Astrocyte (in vitro differentiated cells and primary cell): Measurements from ENCODE around the gene ZNF77.

ENCODE experiments used
- EZH2 ChIP-seq: IDR thresholded peaks from 2 replicates; pipeline ENCODE4 v1.6.1; 2012; ENCODE audit warnings: mild to moderate bottlenecking, low read length, inconsistent platforms; ENCODE audit not compliant: insufficient read depth
- TF ChIP-seq, protein P1 (sequence below): IDR thresholded peaks from 2 replicates; pipeline ENCODE4 v1.5.1; 2011; ENCODE audit warnings: low read depth, mild to moderate bottlenecking, inconsistent platforms, low read length, moderate library complexity; ENCODE audit not compliant: insufficient read depth

DNA sequence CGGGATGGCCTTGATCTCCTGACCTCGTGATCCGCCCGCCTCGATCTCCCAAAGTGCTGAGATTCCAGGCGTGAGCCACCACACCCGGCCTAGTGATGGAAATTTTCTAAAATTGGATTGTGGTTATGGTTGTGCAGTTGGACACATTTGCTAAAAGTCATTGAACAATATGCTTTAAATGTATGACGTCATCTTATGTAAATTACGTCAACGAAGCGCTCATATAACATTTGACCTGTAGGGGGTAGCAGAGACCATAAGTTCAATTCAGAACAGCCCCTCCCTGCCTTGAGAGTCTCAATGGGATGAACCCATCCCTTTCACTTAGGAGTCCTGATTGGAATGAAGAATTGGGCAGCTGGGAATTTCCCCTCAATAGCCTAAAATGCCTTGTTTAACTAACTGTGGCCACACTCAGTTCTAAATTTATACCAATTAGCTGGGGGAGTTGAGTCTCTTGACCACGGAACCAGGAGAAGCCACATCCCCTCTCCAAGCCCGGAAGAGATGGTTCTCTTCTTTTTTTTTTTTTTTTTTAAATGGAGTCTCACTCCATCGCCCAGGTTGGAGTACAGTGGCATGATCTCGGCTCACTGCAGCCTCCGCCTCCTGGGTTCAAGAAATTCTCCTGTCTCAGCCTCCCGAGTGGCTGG, 17.4 kb upstream of the ZNF77 start:
- TF ChIP-seq, protein P1, sequence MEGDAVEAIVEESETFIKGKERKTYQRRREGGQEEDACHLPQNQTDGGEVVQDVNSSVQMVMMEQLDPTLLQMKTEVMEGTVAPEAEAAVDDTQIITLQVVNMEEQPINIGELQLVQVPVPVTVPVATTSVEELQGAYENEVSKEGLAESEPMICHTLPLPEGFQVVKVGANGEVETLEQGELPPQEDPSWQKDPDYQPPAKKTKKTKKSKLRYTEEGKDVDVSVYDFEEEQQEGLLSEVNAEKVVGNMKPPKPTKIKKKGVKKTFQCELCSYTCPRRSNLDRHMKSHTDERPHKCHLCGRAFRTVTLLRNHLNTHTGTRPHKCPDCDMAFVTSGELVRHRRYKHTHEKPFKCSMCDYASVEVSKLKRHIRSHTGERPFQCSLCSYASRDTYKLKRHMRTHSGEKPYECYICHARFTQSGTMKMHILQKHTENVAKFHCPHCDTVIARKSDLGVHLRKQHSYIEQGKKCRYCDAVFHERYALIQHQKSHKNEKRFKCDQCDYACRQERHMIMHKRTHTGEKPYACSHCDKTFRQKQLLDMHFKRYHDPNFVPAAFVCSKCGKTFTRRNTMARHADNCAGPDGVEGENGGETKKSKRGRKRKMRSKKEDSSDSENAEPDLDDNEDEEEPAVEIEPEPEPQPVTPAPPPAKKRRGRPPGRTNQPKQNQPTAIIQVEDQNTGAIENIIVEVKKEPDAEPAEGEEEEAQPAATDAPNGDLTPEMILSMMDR = peak; percentile 81
- no peak for TF ChIP-seq EZH2
